Measurements from ENCODE around the gene VSIG2.
A peak's percentile ranks its signal among the peaks of the same experiment; 100 is the strongest.

Gene VSIG2

GRCh38 chr11:124748481-124749343 is 3.3 kb downstream of the VSIG2 start:
- DNase-seq (ENCODE audit: low read depth): no peak

GRCh38 chr11:124748100-124748418 is 4.0 kb downstream of the VSIG2 start:
- DNase-seq (ENCODE audit: low read depth): no peak

GRCh38 chr11:124747406-124748099 is 4.5 kb downstream of the VSIG2 start:
- no peak for DNase-seq (ENCODE audit: low read depth)

GRCh38 chr11:124746621-124747243 is 5.3 kb downstream of the VSIG2 start:
- peak; percentile 68 for DNase-seq (ENCODE audit: low read depth)

GRCh38 chr11:124745835-124746620 is 6.0 kb downstream of the VSIG2 start:
- no peak for DNase-seq (ENCODE audit: low read depth)

- DNase-seq (ENCODE audit: low read depth): no peak
These were observed 6.7 kb downstream of the VSIG2 start for GRCh38 chr11:124745270-124745834.

- no peak for DNase-seq (ENCODE audit: low read depth)
These were observed 9.0 kb downstream of the VSIG2 start for GRCh38 chr11:124743050-124743449.

- no peak for DNase-seq (ENCODE audit: low read depth)
These were observed 9.5 kb downstream of the VSIG2 start for GRCh38 chr11:124742555-124742954.

GRCh38 chr11:124740277-124740882 is 11.7 kb downstream of the VSIG2 start:
- DNase-seq (ENCODE audit: low read depth): peak; percentile 39

GRCh38 chr11:124739479-124740276 is 12.4 kb downstream of the VSIG2 start, which contains the start of gene NRGN:
Gene NRGN, plus strand, starts transcription at chr11:124739942. Its CDS starts 143 bp downstream, at chr11:124740085.
- peak; percentile 76 for DNase-seq (ENCODE audit: low read depth)

GRCh38 chr11:124738713-124739478 is 13.2 kb downstream of the VSIG2 start:
- DNase-seq (ENCODE audit: low read depth): no peak

GRCh38 chr11:124737638-124738305 is 14.3 kb downstream of the VSIG2 start:
- DNase-seq (ENCODE audit: low read depth): no peak

GRCh38 chr11:124736736-124737135 is 15.3 kb downstream of the VSIG2 start:
- no peak for DNase-seq (ENCODE audit: low read depth)

GRCh38 chr11:124732230-124732629 is 19.8 kb downstream of the VSIG2 start:
- DNase-seq (ENCODE audit: low read depth): no peak

- no peak for DNase-seq (ENCODE audit: low read depth)
These were observed 22.5 kb downstream of the VSIG2 start for GRCh38 chr11:124729571-124729970.

GRCh38 chr11:124728134-124728533 is 23.9 kb downstream of the VSIG2 start:
- no peak for DNase-seq (ENCODE audit: low read depth)

GRCh38 chr11:124727474-124727873 is 24.6 kb downstream of the VSIG2 start:
- DNase-seq (ENCODE audit: low read depth): no peak

GRCh38 chr11:124725719-124726105 is 26.3 kb downstream of the VSIG2 start:
- no peak for DNase-seq (ENCODE audit: low read depth)

All from activated T-cell treated with anti-CD3 and anti-CD28 coated beads for 24 hours (primary cell).